ENCODE data around the gene SLC4A8.

GRCh38 chr12:51409846-51410245, 14.8 kb upstream of the SLC4A8 start:
- TF ChIP-seq CTCF (optimal IDR thresholded peaks at IDR 0.05 in 1 of 3, IDR thresholded peaks at IDR 0.05 in 1 of 3, conservative IDR thresholded peaks at IDR 0.05 in 1 of 3; ENCODE audit: extremely low read depth in 1 of 3, insufficient read depth in 2 of 3, low read length in 3 of 3) (no peak), EZH2 (IDR thresholded peaks at IDR 0.05; ENCODE audit: low read length) (no peak)
